SK-N-SH treated with all-trans-retinoic acid at 6 μM for 48 hours (cell line): ENCODE data around the gene DPYSL4.

Experiments
- TSHZ2 ChIP-seq: fragments of 250-450 bp; sonication (Bioruptor Pico); IDR thresholded peaks from 2 replicates; pipeline ENCODE4 v1.5.0; 2020; ENCODE audit warnings: mild to moderate bottlenecking, moderate library complexity
- ZFP3 ChIP-seq: fragments of 250-450 bp; sonication (Bioruptor Pico); IDR thresholded peaks from 2 replicates; pipeline ENCODE4 v1.5.0; 2020; ENCODE audit warnings: mild to moderate bottlenecking, moderate library complexity

DNA sequence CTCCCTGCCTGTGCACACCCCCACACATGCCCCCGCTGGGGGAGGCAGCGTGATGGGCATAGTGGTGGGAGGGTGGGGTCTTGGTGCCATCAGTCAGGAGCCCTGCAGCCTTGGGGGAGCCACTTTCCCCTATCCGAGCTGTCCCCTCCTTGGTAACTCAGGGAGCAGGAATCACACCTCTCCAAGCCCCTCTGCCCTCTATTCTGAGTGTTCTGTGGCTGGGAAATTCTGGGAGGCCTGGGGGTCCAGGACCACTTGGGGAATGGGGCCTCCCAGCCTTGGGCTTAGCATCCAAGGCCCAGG, 11.3 kb downstream of the DPYSL4 start:
- no peak for TF ChIP-seq TSHZ2 (CRISPR knock-in tag)
- TF ChIP-seq ZFP3 (CRISPR knock-in tag): no peak
